Brain microvascular endothelial cell (primary cell): Measurements from ENCODE around the gene TMEM87B.

ENCODE experiments used
- DNase-seq: peaks from one replicate; pipeline ENCODE4 v3.0.0-alpha.2; 2020
- H3K27ac ChIP-seq: fragments of 250-450 bp; sonication (Bioruptor Pico); 2 replicates; pipeline ENCODE4 v1.5.1; 2020; ENCODE audit warnings: mild to moderate bottlenecking, moderate library complexity
- H3K27me3 ChIP-seq: fragments of 250-450 bp; sonication (Bioruptor Pico); replicated peaks from 2 replicates; pipeline ENCODE4 v1.5.1; 2020; ENCODE audit warnings: mild to moderate bottlenecking
- H3K36me3 ChIP-seq: fragments of 250-450 bp; sonication (Bioruptor Pico); replicated peaks from 2 replicates; pipeline ENCODE4 v1.5.1; 2020; ENCODE audit warnings: mild to moderate bottlenecking
- H3K4me3 ChIP-seq: 2 replicates; pipeline ENCODE4 v1.5.1; 2011; ENCODE audit warnings: low read depth, mild to moderate bottlenecking, control low read depth, low read length, moderate library complexity
- in situ Hi-C: cut with HindIII; loops from 2 replicates; pipeline ENCODE4 v1.10.0; 2017; ENCODE audit warnings: low sequenced_read_pairs, low pct_ligation_motif_present
- TF ChIP-seq, protein P1 (sequence below): IDR thresholded peaks from 2 replicates; pipeline ENCODE4 v1.5.1; 2011; ENCODE audit warnings: low read depth, mild to moderate bottlenecking, moderate library complexity, low read length, control low read depth, inconsistent platforms; ENCODE audit errors: missing control alignments

TMEM87B gene

GRCh38 chr2:112148477-112148876 is 93.4 kb downstream of the TMEM87B start:
- Histone ChIP-seq H3K27ac (no peak overlapping the region), H3K27me3 (no peaks in the 10 kb centered on the region), H3K36me3 (no peaks in the 10 kb centered on the region), H3K4me3 (no peak overlapping the region)
- in situ Hi-C loops = no loop called here
- TF ChIP-seq, protein P1, sequence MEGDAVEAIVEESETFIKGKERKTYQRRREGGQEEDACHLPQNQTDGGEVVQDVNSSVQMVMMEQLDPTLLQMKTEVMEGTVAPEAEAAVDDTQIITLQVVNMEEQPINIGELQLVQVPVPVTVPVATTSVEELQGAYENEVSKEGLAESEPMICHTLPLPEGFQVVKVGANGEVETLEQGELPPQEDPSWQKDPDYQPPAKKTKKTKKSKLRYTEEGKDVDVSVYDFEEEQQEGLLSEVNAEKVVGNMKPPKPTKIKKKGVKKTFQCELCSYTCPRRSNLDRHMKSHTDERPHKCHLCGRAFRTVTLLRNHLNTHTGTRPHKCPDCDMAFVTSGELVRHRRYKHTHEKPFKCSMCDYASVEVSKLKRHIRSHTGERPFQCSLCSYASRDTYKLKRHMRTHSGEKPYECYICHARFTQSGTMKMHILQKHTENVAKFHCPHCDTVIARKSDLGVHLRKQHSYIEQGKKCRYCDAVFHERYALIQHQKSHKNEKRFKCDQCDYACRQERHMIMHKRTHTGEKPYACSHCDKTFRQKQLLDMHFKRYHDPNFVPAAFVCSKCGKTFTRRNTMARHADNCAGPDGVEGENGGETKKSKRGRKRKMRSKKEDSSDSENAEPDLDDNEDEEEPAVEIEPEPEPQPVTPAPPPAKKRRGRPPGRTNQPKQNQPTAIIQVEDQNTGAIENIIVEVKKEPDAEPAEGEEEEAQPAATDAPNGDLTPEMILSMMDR = no peak
- DNase-seq = no peak

- TF ChIP-seq, protein P1 = no peak
- Histone ChIP-seq H3K4me3 (no peak overlapping the region), H3K27me3 (no peaks in the 10 kb centered on the region), H3K36me3 (no peaks in the 10 kb centered on the region), H3K27ac (no peak overlapping the region)
- in situ Hi-C loops = no loop called here
- no peak for DNase-seq
Observed at GRCh38 chr2:112149194-112149593, 94.1 kb downstream of the TMEM87B start.

GRCh38 chr2:112149866-112150435 is 94.9 kb downstream of the TMEM87B start:
- no peak for DNase-seq
- H3K27ac ChIP-seq = peak overlapping the region; percentile 67
- H3K36me3 ChIP-seq = no peaks in the 10 kb centered on the region
- no peaks in the 10 kb centered on the region for H3K27me3 ChIP-seq
- in situ Hi-C loops = no loop called here
- H3K4me3 ChIP-seq = no peak overlapping the region
- TF ChIP-seq, protein P1 = no peak

DNA sequence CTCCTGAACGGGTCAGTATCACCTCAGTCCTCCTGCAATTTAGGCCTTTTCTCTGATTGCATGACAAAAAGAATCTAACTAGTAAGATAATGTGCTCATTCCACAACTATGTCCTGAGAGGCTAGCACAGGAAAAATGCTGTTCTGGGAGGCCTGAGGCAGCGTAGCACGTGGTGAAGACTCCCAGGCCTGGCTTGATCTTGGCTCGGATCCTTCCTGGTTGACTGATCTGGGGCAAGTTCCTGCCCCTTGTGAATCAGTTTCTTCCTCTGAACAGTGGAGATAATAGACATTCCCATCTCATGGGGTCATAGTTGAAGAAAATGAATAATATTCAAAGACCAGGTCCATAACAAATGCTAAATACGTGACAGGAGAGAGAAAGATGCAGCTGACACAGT is 95.4 kb downstream of the TMEM87B start:
- Histone ChIP-seq H3K36me3 (no peaks in the 10 kb centered on the region), H3K27me3 (no peaks in the 10 kb centered on the region), H3K27ac (peak overlapping the region; percentile 67), H3K4me3 (no peak overlapping the region)
- DNase-seq = peak; percentile 96
- in situ Hi-C loops = no loop called here
- TF ChIP-seq, protein P1 = no peak

DNA sequence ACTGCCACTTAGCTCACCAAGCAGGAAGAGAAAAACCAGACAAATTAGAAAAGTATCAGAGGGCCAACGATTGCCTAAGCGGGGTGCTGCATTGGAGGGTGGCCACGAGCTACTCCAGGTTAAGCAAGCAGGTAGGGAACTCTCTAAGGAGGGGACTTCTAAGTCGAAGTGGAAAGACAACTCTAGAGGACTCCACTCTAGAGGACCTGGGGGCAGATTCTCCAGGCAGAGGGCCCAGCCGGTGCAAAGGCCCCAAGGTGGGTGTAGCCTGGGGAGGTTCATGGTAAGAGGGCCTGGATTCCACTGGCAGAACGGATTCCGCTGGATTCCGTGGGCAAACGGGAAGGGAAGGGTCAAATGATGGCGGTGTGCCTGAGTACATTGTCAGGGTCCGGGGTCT is 95.8 kb downstream of the TMEM87B start:
- Histone ChIP-seq H3K4me3 (no peak overlapping the region), H3K27ac (peak overlapping the region; percentile 61), H3K36me3 (no peaks in the 10 kb centered on the region), H3K27me3 (no peaks in the 10 kb centered on the region)
- TF ChIP-seq, protein P1 = no peak
- in situ Hi-C loops = no loop called here
- no peak for DNase-seq

DNA sequence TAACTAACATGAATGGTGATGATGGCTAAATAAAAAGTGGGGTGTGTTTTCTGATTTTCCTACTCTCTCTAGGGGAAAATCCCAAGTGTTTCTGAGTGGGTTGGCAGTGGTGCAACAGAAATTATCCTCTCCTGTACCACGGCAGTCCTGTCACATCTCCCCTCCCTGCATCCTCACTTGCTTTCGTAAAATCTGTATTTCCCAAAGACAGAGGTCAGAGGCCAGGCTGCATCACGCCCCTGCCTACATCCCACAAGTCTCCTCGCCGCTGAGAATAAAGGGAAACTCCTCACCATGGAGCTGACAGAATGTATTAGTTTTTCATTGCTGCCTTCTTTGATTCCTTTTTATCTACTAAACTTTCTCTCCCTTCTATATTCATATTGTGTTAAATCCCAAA is 96.2 kb downstream of the TMEM87B start:
- TF ChIP-seq, protein P1 = no peak
- Histone ChIP-seq H3K4me3 (no peak overlapping the region), H3K27ac (no peak overlapping the region), H3K36me3 (no peaks in the 10 kb centered on the region), H3K27me3 (no peaks in the 10 kb centered on the region)
- in situ Hi-C loops = no loop called here
- DNase-seq = no peak
